Activated T-helper 1 cell treated with anti-CD3 and anti-CD28 coated beads, Interleukin-12 subunit alpha, Interleukin-12 subunit beta, Interleukin-2, Interleukin-4 antibody, amounts not matched to agents 30 ng/mL and 10 ng/mL and 1 ng/mL, durations not matched to agents 14 hours and 24 hours and 36 hours (primary cell): Measurements from ENCODE around the gene SPX. TPM values are rescaled to one million over a fixed set of nuclear protein-coding genes. Genes with fewer than 3 reads are reported as not detected.

Experiments
- DNase-seq: peaks from one replicate; pipeline ENCODE4 v3.0.0; 2021; ENCODE audit warnings: low spot score
- H3K27ac Mint-ChIP-seq: one replicate; pipeline ENCODE4 v1.8.0; 2021; ENCODE audit warnings: mild to moderate bottlenecking, mixed read lengths
- H3K27me3 Mint-ChIP-seq: one replicate; pipeline ENCODE4 v1.8.0; 2022; ENCODE audit warnings: mild to moderate bottlenecking, moderate library complexity, mixed read lengths; ENCODE audit not compliant: insufficient read depth
- H3K36me3 Mint-ChIP-seq: one replicate; pipeline ENCODE4 v1.8.0; 2021; ENCODE audit warnings: low read depth, mixed read lengths
- H3K4me1 Mint-ChIP-seq: one replicate; pipeline ENCODE4 v1.8.0; 2021; ENCODE audit warnings: low read depth, mixed read lengths
- H3K4me3 Mint-ChIP-seq: one replicate; pipeline ENCODE4 v1.8.0; 2021; ENCODE audit warnings: mild to moderate bottlenecking, moderate library complexity, mixed read lengths
- H3K9me3 Mint-ChIP-seq: one replicate; pipeline ENCODE4 v1.8.0; 2021; ENCODE audit warnings: mixed read lengths
- intact Hi-C: fragments of 100-400 bp; cut with micrococcal nuclease; formaldehyde crosslinking; loops from one replicate; pipeline ENCODE4 v1.15.1; 2024
- total RNA-seq: library from RNA; stranded (reverse); gene quantifications from 2 replicates; pipeline ENCODE4 v1.2.3, GENCODE V29; 2022

The SPX gene
- total RNA-seq, 1 donor from 2014 or later: 1.0 TPM

GRCh38 chr12:21566907-21567394, 40.9 kb downstream of the SPX start:
- Mint-ChIP-seq H3K4me1 (no peaks in the 10 kb centered on the region), H3K9me3 (no peaks in the 10 kb centered on the region), H3K36me3 (no peaks in the 10 kb centered on the region), H3K4me3 (no peak overlapping the region), H3K27ac (no peak overlapping the region), H3K27me3 (no peaks in the 10 kb centered on the region)
- intact Hi-C loops: no loop called here
- no peak for DNase-seq

GRCh38 chr12:21568115-21568514, 42.0 kb downstream of the SPX start:
- no peaks in the 10 kb centered on the region for H3K4me1 Mint-ChIP-seq
- no peak for DNase-seq
- no peaks in the 10 kb centered on the region for H3K9me3 Mint-ChIP-seq
- no peaks in the 10 kb centered on the region for H3K27me3 Mint-ChIP-seq
- H3K36me3 Mint-ChIP-seq: no peaks in the 10 kb centered on the region
- intact Hi-C loops: no loop called here
- H3K4me3 Mint-ChIP-seq: no peak overlapping the region
- H3K27ac Mint-ChIP-seq: no peak overlapping the region

DNA sequence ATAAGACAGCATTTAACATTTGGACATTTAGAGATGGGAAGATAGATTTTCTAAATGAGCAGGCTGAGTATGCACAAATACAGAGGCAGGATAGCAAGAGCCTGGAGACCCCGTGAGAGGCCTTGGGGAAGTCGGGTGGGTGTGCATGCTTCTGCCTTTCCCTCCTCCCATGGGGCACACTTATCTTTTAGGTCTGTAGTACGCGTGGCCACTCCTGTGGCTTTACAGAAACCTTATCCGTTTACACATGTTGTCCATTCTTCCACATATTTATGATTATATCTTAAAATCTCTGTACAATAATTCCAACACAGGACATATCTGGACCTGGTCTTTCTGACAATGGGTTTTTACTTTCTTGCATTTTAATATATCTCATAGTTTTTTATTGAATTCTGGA, 45.0 kb downstream of the SPX start:
- intact Hi-C loops: no loop called here
- Mint-ChIP-seq H3K4me3 (no peak overlapping the region), H3K27ac (no peak overlapping the region), H3K4me1 (no peaks in the 10 kb centered on the region), H3K27me3 (peaks cover 2% of the 10 kb centered on the region), H3K9me3 (no peaks in the 10 kb centered on the region), H3K36me3 (no peaks in the 10 kb centered on the region)
- DNase-seq: no peak

DNA sequence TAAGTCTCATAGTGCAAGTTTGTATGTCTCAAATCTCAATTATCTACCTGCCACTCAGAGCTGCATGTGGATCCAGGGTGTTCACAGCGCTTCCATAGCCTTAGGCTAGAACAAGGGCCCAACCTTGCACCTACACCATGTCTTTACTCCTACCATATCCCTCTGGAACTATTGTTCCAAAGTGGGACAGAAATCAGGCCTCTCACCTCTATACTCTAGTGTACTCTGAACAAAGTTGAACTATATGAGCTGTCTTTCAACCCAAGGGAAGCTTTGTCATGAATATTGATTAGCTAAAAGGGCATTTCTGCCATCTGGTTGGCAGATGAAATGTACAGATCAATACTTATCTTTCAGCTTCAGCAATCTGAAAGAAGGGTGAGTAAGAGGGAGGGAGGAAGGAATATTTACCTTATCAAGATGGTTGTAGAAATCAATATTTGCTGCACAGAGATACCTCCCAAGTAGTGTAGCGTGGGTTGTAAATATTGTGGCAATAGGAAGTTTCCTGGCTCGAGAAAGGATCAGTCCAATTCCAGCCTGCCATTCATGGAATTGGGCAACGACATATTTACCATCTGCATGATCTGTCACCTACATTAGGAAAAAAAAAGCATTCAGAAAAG, 47.8 kb downstream of the SPX start:
- intact Hi-C loops: no loop called here
- Mint-ChIP-seq H3K36me3 (no peaks in the 10 kb centered on the region), H3K9me3 (no peaks in the 10 kb centered on the region), H3K27ac (no peak overlapping the region), H3K27me3 (peaks cover 10% of the 10 kb centered on the region), H3K4me1 (no peaks in the 10 kb centered on the region), H3K4me3 (no peak overlapping the region)
- DNase-seq: no peak

DNA sequence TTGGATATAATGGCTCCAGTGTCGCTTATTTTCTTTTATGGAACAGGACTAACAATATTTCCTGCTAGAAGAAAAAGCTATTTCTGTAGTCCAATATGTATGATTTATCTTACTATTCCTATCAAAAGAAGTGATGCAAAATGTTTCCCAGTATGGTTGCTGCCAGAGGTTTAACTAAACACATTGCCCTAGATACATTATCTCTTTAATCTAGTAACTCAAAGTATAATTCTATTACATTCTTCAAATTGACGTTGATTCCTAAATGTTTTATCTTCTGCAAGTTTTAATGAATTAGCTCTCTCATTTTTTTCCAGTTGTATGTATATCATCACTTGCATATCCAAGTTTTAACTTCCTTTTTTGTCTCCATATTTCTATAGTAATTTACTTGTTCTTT, 50.3 kb downstream of the SPX start:
- Mint-ChIP-seq H3K4me3 (no peak overlapping the region), H3K9me3 (no peaks in the 10 kb centered on the region), H3K27ac (no peak overlapping the region), H3K36me3 (no peaks in the 10 kb centered on the region), H3K27me3 (peaks cover 10% of the 10 kb centered on the region), H3K4me1 (no peaks in the 10 kb centered on the region)
- no peak for DNase-seq
- intact Hi-C loops: no loop called here

DNA sequence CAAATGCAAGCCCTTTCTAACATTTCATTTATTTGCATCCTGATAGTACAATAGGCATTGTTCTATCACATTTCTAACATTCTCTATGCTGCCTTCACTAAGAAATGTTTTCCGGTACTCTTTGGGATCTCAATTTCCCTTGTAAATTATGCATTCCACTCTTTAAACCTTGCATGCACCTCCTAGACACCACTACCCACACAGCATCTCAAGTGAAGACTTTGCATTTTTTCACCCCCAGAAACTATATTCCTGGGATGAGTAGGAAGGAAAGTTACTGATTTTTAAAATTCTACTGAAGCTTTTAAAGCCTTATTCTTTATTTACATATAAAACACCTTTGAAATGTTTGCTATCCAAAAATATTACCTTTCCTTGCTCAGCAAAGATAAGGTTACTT, 51.4 kb downstream of the SPX start:
- Mint-ChIP-seq H3K4me1 (no peaks in the 10 kb centered on the region), H3K27ac (no peak overlapping the region), H3K36me3 (no peaks in the 10 kb centered on the region), H3K4me3 (no peak overlapping the region), H3K27me3 (peaks cover 10% of the 10 kb centered on the region), H3K9me3 (no peaks in the 10 kb centered on the region)
- no peak for DNase-seq
- intact Hi-C loops: no loop called here

DNA sequence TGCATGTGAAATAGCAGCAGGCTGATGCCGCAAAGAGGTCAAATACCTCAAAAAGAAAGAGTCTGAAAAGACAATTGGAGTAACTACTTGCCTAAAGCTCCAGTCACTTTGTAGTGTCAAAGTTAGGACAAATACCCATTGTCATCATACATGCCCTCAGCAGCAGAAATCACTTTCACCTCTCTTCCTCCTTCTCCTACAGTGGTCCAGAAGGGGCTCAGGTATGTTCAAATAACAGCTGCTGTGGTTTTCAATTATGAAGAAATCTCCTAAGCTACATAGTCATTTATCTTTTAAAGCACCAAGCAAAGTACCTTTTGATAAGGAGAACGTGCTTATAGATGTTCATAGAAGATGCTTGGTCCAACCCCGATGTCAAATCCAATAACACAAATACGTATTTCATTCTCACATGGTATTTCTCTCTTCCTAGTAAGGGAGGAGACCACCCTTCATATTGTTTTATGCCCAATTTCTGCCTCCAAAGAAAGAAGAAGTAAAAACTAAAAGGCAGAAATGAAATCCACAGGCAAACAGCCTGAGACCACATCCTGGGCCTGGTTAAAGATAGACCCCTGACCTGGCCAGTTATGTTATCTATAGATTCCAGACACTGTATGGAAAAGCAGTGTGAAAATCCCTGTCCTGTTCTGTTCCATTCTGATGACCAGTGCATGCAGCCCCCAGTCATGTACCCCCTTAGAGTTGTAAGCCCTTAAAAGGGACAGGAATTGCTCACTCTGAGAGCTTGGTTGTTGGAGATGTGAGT, 54.8 kb downstream of the SPX start:
- Mint-ChIP-seq H3K27ac (no peak overlapping the region), H3K9me3 (no peaks in the 10 kb centered on the region), H3K36me3 (no peaks in the 10 kb centered on the region), H3K4me3 (no peak overlapping the region), H3K27me3 (peaks cover 8% of the 10 kb centered on the region), H3K4me1 (no peaks in the 10 kb centered on the region)
- DNase-seq: no peak
- intact Hi-C loops: no loop called here

Other genes starting within 250 kb of the SPX start
- not detected in 2 replicates for gene SLCO1A2, start 191.4 kb upstream of the SPX start, total RNA-seq
- gene IAPP, start 153.4 kb upstream of the SPX start, total RNA-seq: not detected in 2 replicates
- gene PYROXD1, start 88.6 kb upstream of the SPX start, total RNA-seq: 36.0 TPM in 2 replicates
- gene RECQL, start 24.7 kb upstream of the SPX start, total RNA-seq: 56.4 and 60.6 TPM in 2 replicates
- 42.6 and 46.5 TPM in 2 replicates for gene GOLT1B, start 24.5 kb upstream of the SPX start, total RNA-seq
- gene GYS2, start 78.6 kb downstream of the SPX start, total RNA-seq: 0.16 TPM in 1 of 2 replicates, not detected in the other
- 1,359 and 1,451 TPM in 2 replicates for gene LDHB, start 131.5 kb downstream of the SPX start, total RNA-seq
- not detected in 2 replicates for gene KCNJ8, start 248.4 kb downstream of the SPX start, total RNA-seq